NCI-H2029 treated with DMSO at 0.1 percent for 48 hours (cell line): ENCODE measurements around the gene OR10H4.
"Not testable (repeated sequence)": the region's sequence is repeated elsewhere in the genome, so short reads cannot be mapped to it uniquely, and the experiment has no call there.

Experiments
- DNase-seq: peaks from one replicate; lab custom pipeline; 2025; lab: John Stamatoyannopoulos, UW

The OR10H4 gene

DNA sequence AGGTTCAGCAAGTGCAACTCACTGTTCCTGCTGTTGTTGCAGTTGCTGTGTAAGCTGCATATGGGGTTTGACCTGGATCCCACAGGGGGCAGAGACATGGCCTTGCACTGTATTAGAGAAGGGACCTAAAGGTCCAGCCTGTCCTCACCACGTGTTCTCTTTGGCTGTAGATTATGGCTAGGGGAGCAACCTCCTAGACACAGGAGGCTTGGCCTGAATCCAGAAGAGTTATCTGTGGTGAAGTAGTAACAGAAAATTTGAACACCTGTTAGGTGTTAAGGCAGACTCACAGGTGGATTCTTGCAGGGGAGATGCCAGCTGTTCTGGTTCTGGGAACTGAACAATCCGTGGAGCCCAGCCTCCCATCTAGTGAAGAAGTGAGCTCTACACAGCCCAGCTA is 11.0 kb upstream of the OR10H4 start:
- no peak for DNase-seq

DNA sequence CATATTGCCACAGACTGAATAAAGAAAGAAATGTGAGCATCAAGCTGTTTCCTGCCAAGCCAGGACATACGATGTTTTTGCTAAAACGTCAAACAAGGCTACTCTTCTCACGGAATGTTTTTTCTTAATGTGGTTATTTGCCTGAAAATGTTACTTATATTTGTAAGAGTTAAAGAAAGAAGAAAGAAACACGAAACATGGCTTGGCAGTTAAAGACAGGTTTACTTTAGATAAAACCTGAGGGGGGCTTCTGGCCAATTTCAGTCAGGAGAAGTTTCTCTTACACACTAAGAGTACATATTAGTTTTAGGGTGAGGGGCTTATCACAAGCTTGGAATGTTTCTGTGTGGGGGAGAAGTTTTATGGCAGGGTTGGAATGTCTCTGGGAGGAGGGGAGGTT is 4.4 kb upstream of the OR10H4 start:
- no peak for DNase-seq

GRCh38 chr19:15945301-15945700 is 3.5 kb upstream of the OR10H4 start:
- DNase-seq = no peak

DNA sequence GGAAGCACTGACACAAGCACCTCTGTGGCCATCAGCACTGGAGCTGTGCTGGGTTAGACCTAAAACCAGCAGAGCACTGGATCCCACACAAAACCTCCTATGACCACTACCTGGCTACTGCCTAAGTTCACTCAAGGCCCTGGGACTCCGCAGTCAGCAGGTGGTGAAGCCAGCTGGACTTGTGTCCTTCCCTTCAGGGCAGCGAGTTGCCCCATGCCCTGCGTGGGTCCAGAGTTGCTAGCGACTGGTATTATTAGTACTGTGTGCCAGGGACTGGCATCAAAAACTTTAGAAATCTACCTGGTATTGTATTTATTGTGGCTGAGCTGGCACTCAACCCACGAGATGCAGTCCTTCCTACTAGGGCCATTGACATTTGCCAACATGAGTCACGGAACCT is 6.0 kb downstream of the OR10H4 start:
- DNase-seq = no peak

DNA sequence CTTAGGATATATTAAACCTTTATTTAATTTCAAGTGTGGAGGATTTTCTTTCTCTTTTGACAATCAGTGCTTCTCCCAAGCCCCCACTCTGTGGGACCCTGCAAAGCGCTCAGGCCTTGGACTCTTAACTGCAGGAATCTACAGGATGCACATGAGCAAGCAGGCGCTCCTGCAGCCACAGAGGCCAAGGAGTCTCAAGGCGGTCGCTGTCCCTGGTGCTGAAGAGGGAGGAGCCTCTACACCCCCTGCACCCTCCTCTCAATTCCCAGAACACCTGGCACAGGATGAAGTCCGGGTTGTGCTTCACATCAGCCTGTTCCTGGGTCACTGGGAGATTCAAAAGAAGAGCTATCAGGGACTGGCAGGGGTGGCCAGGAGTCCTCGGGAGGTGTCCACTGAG is 13.5 kb downstream of the OR10H4 start:
- no peak for DNase-seq

DNA sequence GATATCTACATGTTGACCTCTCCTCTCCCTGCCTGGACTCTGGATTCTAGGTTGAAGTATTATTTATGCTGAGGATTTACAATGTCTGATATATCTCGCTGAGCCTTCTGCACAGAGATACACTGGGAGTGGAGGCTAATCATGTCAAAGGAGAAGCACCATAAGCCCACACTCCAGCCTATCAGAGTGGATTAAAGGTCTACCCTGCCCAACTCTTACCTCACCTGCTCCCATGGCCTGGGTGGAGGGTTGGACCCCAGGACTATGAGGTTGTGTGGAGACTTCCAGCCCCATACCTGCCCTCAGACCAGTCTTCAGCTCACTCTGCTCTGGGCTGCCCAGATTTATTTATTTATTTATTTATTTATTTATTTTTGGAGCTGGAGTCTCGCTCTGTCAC is 15.4 kb downstream of the OR10H4 start:
- DNase-seq = no peak

DNA sequence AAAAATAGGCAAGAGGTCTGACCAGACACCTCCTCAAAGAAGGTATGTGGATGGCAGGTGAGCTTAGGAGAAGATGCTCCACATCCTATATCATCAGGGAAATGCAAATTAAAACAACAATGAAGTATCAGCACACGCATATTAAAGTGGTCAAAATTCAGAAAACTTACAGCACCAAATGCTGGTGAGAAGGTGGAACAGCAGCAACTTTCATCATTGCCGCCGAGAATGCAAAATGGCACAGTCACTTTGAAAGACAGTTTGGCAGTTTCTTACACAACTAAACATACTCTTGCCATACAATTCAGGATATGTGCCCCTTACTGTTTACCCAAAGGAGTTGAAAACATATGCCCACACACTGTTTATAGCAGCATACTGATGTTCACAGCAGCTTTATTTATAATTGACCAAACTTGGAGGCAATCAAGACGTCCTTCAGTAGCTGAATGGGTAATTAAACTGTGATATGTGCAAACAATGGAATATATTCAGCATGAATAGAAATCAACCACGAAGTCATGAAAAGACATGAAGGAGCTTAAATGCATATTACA is 22.5 kb downstream of the OR10H4 start:
- DNase-seq = no peak

GRCh38 chr19:15972043-15972442 is 23.2 kb downstream of the OR10H4 start:
- DNase-seq = not testable (repeated sequence)

- no peak for DNase-seq
These were observed 26.0 kb downstream of the OR10H4 start for GRCh38 chr19:15974856-15975255.

GRCh38 chr19:15976836-15977689 is 28.3 kb downstream of the OR10H4 start:
- no peak for DNase-seq

GRCh38 chr19:15977690-15978089 is 28.9 kb downstream of the OR10H4 start:
- no peak for DNase-seq

DNA sequence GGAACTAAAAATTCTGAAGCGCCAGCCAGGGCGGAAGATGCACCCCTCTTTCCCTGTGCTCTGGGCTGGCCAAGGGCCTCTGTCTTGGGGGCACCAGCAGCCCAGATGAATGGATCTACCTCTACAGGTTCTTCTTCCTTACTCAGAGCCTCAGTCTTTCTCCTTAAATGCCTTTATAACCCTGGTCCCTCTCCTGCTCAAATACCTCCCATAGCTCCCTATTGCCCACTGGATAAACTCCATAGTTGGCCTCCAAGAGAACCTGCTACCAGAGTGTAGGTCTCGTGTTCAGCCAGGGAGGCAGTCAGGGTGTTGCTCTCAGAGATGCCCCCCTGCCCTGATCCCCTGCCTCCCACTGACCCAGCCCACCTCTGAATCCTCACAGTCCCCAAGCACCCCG is 30.5 kb downstream of the OR10H4 start:
- DNase-seq = no peak

DNA sequence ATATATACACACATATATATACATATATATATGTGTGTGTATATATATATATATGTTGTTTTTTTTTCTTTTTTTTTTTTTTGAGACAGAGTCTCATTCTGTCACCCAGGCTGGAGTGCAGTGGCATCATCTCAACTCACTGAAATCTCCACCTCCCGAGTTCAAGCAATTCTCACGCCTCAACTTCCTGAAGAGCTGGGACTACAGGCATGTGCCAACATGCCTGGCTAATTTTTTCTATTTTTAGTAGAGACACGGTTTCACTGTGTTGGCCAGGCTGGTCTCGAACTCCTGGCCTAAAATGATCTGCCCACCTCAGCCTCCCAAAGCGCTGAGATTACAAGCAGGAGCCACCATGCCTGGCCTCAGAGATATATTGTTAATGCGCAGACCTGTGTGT is 37.0 kb downstream of the OR10H4 start:
- DNase-seq = not testable (repeated sequence)

GRCh38 chr19:15986701-15987100 is 37.9 kb downstream of the OR10H4 start:
- no peak for DNase-seq

GRCh38 chr19:15989889-15990288 is 41.1 kb downstream of the OR10H4 start:
- DNase-seq = no peak

GRCh38 chr19:15991602-15992001 is 42.8 kb downstream of the OR10H4 start:
- DNase-seq = no peak

GRCh38 chr19:15992014-15992413 is 43.2 kb downstream of the OR10H4 start:
- no peak for DNase-seq

GRCh38 chr19:15995536-15995935 is 46.7 kb downstream of the OR10H4 start:
- DNase-seq = no peak

- no peak for DNase-seq
These were observed 49.4 kb downstream of the OR10H4 start for GRCh38 chr19:15998166-15998565.
